Measurements from ENCODE around the gene TTC29. TPM values are rescaled to one million over a fixed set of nuclear protein-coding genes. Genes with fewer than 3 reads are reported as not detected.
"Not testable (repeated sequence)": the region's sequence is repeated elsewhere in the genome, so short reads cannot be mapped to it uniquely, and the experiment has no call there.

The TTC29 gene
- polyA plus RNA-seq, 1 donor (not counting 4 experiments of a cell fraction or from before 2014, with no cell fraction given) = not detected

GRCh38 chr4:146674829-146675570, 270.7 kb downstream of the TTC29 start:
- H3K4me3 ChIP-seq (ENCODE audit: control insufficient read depth in 2 of 3, extremely low read depth in 1 of 3, insufficient read depth in 2 of 3, low read depth in 1 of 3, low read length in 3 of 3) = no peak overlapping the region
- H3K27ac ChIP-seq (ENCODE audit: control insufficient read depth, insufficient read depth, low read length) = no peak overlapping the region
- H4K20me1 ChIP-seq (ENCODE audit: control insufficient read depth, extremely low read depth, insufficient read depth, low read length) = no peaks in the 10 kb centered on the region
- TF ChIP-seq, protein P1, sequence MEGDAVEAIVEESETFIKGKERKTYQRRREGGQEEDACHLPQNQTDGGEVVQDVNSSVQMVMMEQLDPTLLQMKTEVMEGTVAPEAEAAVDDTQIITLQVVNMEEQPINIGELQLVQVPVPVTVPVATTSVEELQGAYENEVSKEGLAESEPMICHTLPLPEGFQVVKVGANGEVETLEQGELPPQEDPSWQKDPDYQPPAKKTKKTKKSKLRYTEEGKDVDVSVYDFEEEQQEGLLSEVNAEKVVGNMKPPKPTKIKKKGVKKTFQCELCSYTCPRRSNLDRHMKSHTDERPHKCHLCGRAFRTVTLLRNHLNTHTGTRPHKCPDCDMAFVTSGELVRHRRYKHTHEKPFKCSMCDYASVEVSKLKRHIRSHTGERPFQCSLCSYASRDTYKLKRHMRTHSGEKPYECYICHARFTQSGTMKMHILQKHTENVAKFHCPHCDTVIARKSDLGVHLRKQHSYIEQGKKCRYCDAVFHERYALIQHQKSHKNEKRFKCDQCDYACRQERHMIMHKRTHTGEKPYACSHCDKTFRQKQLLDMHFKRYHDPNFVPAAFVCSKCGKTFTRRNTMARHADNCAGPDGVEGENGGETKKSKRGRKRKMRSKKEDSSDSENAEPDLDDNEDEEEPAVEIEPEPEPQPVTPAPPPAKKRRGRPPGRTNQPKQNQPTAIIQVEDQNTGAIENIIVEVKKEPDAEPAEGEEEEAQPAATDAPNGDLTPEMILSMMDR (optimal IDR thresholded peaks at IDR 0.05 in 1 of 3, IDR thresholded peaks at IDR 0.05 in 1 of 3, conservative IDR thresholded peaks at IDR 0.05 in 1 of 3; ENCODE audit: extremely low read depth in 1 of 3, insufficient read depth in 2 of 3, low read length in 3 of 3) = no peak
- TF ChIP-seq EZH2 (IDR thresholded peaks at IDR 0.05; ENCODE audit: low read length) = no peak
- H3K79me2 ChIP-seq (ENCODE audit: control insufficient read depth, insufficient read depth, low read length) = no peaks in the 10 kb centered on the region
- H3K4me1 ChIP-seq (ENCODE audit: control insufficient read depth, extremely low read depth, insufficient read depth, low read length) = no peaks in the 10 kb centered on the region
- H3K9me3 ChIP-seq (ENCODE audit: control insufficient read depth, low read depth, low read length) = no peaks in the 10 kb centered on the region
- H3K27me3 ChIP-seq (ENCODE audit: control insufficient read depth, extremely low read depth, insufficient read depth, low read length) = no peaks in the 10 kb centered on the region
- dilution Hi-C loops (cut with MboI; ENCODE audit: extremely low pct_ligation_motif_present, low sequenced_read_pairs) = no loop called here
- no peak overlapping the region for H2AFZ ChIP-seq (ENCODE audit: control insufficient read depth, low read length)
- FAIRE-seq = no peak
- H3K4me2 ChIP-seq (ENCODE audit: control insufficient read depth, extremely low read depth, insufficient read depth, low read depth, low read length) = no peak overlapping the region
- H3K9ac ChIP-seq (ENCODE audit: control insufficient read depth, extremely low read depth, insufficient read depth, low read length) = no peak overlapping the region
- H3K36me3 ChIP-seq (ENCODE audit: control insufficient read depth in 2 of 2, extremely low read depth in 1 of 2, insufficient read depth in 2 of 2, low read length in 2 of 2) = no peaks in the 10 kb centered on the region
- no peaks in the 10 kb centered on the region for H3K9me1 ChIP-seq (ENCODE audit: control insufficient read depth, extremely low read depth, insufficient read depth, low read length)
- no peak for DNase-seq (ENCODE audit: low read depth, low spot score)

- DNase-seq (ENCODE audit: low read depth, low spot score); H3K79me2 ChIP-seq (ENCODE audit: control insufficient read depth, insufficient read depth, low read length); H3K27me3 ChIP-seq (ENCODE audit: control insufficient read depth, extremely low read depth, insufficient read depth, low read length); H3K9me3 ChIP-seq (ENCODE audit: control insufficient read depth, low read depth, low read length); dilution Hi-C loops (cut with MboI; ENCODE audit: extremely low pct_ligation_motif_present, low sequenced_read_pairs); H3K27ac ChIP-seq (ENCODE audit: control insufficient read depth, insufficient read depth, low read length); H3K9me1 ChIP-seq (ENCODE audit: control insufficient read depth, extremely low read depth, insufficient read depth, low read length); H4K20me1 ChIP-seq (ENCODE audit: control insufficient read depth, extremely low read depth, insufficient read depth, low read length); H3K36me3 ChIP-seq (ENCODE audit: control insufficient read depth in 2 of 2, extremely low read depth in 1 of 2, insufficient read depth in 2 of 2, low read length in 2 of 2); FAIRE-seq; H3K4me3 ChIP-seq (ENCODE audit: control insufficient read depth in 2 of 3, extremely low read depth in 1 of 3, insufficient read depth in 2 of 3, low read depth in 1 of 3, low read length in 3 of 3); H3K4me1 ChIP-seq (ENCODE audit: control insufficient read depth, extremely low read depth, insufficient read depth, low read length); H2AFZ ChIP-seq (ENCODE audit: control insufficient read depth, low read length); H3K9ac ChIP-seq (ENCODE audit: control insufficient read depth, extremely low read depth, insufficient read depth, low read length); H3K4me2 ChIP-seq (ENCODE audit: control insufficient read depth, extremely low read depth, insufficient read depth, low read depth, low read length): not testable (repeated sequence)
These were observed 281.7 kb downstream of the TTC29 start for GRCh38 chr4:146663968-146664311.

- dilution Hi-C loops (cut with MboI; ENCODE audit: extremely low pct_ligation_motif_present, low sequenced_read_pairs) = no loop called here
- H2AFZ ChIP-seq (ENCODE audit: control insufficient read depth, low read length) = no peak overlapping the region
- H3K4me1 ChIP-seq (ENCODE audit: control insufficient read depth, extremely low read depth, insufficient read depth, low read length) = no peaks in the 10 kb centered on the region
- DNase-seq (ENCODE audit: low read depth, low spot score) = no peak
- H3K9ac ChIP-seq (ENCODE audit: control insufficient read depth, extremely low read depth, insufficient read depth, low read length) = no peak overlapping the region
- H3K4me2 ChIP-seq (ENCODE audit: control insufficient read depth, extremely low read depth, insufficient read depth, low read depth, low read length) = no peak overlapping the region
- no peak overlapping the region for H3K27ac ChIP-seq (ENCODE audit: control insufficient read depth, insufficient read depth, low read length)
- H3K79me2 ChIP-seq (ENCODE audit: control insufficient read depth, insufficient read depth, low read length) = no peaks in the 10 kb centered on the region
- no peaks in the 10 kb centered on the region for H4K20me1 ChIP-seq (ENCODE audit: control insufficient read depth, extremely low read depth, insufficient read depth, low read length)
- H3K9me3 ChIP-seq (ENCODE audit: control insufficient read depth, low read depth, low read length) = no peaks in the 10 kb centered on the region
- no peaks in the 10 kb centered on the region for H3K27me3 ChIP-seq (ENCODE audit: control insufficient read depth, extremely low read depth, insufficient read depth, low read length)
- H3K36me3 ChIP-seq (ENCODE audit: control insufficient read depth in 2 of 2, extremely low read depth in 1 of 2, insufficient read depth in 2 of 2, low read length in 2 of 2) = no peaks in the 10 kb centered on the region
- H3K9me1 ChIP-seq (ENCODE audit: control insufficient read depth, extremely low read depth, insufficient read depth, low read length) = no peaks in the 10 kb centered on the region
- TF ChIP-seq, protein P1 (optimal IDR thresholded peaks at IDR 0.05 in 1 of 3, IDR thresholded peaks at IDR 0.05 in 1 of 3, conservative IDR thresholded peaks at IDR 0.05 in 1 of 3; ENCODE audit: extremely low read depth in 1 of 3, insufficient read depth in 2 of 3, low read length in 3 of 3) = no peak
- no peak for FAIRE-seq
- H3K4me3 ChIP-seq (ENCODE audit: control insufficient read depth in 2 of 3, extremely low read depth in 1 of 3, insufficient read depth in 2 of 3, low read depth in 1 of 3, low read length in 3 of 3) = no peak overlapping the region
These were observed 284.3 kb downstream of the TTC29 start for GRCh38 chr4:146661367-146661766.
